Islet of Langerhans (tissue), 1 donor: ENCODE data around the gene CCDC102B.
"Not testable (repeated sequence)": the region's sequence is repeated elsewhere in the genome, so short reads cannot be mapped to it uniquely, and the experiment has no call there.

Experiments used
- FAIRE-seq: peaks from one replicate; lab custom pipeline; 2011; peaks lifted over from hg19 to GRCh38; lab: Jason Lieb, UNC

The CCDC102B gene

GRCh38 chr18:68830256-68831045, 32.6 kb downstream of the CCDC102B start:
- FAIRE-seq: no peak

GRCh38 chr18:68833756-68834155, 35.9 kb downstream of the CCDC102B start:
- FAIRE-seq: no peak

GRCh38 chr18:68837665-68838451, 40.0 kb downstream of the CCDC102B start:
- no peak for FAIRE-seq

- FAIRE-seq: no peak
These were observed 41.8 kb downstream of the CCDC102B start for GRCh38 chr18:68839701-68840100.

- FAIRE-seq: no peak
These were observed 42.8 kb downstream of the CCDC102B start for GRCh38 chr18:68840554-68841263.

GRCh38 chr18:68841301-68841700, 43.4 kb downstream of the CCDC102B start:
- no peak for FAIRE-seq

GRCh38 chr18:68842951-68843350, 45.1 kb downstream of the CCDC102B start:
- no peak for FAIRE-seq

- FAIRE-seq: peak; percentile 79
These were observed 45.7 kb downstream of the CCDC102B start for GRCh38 chr18:68843473-68844089.

GRCh38 chr18:68847219-68847837, 49.4 kb downstream of the CCDC102B start:
- peak; percentile 93 for FAIRE-seq

GRCh38 chr18:68848242-68848641, 50.4 kb downstream of the CCDC102B start:
- FAIRE-seq: no peak

GRCh38 chr18:68854786-68855391, 57.0 kb downstream of the CCDC102B start:
- FAIRE-seq: no peak

- no peak for FAIRE-seq
These were observed 57.6 kb downstream of the CCDC102B start for GRCh38 chr18:68855491-68855890.

- FAIRE-seq: peak; percentile 13
These were observed 63.5 kb downstream of the CCDC102B start for GRCh38 chr18:68861365-68861764.

- no peak for FAIRE-seq
These were observed 67.1 kb downstream of the CCDC102B start for GRCh38 chr18:68865021-68865420.

GRCh38 chr18:68865503-68865902, 67.6 kb downstream of the CCDC102B start:
- FAIRE-seq: no peak

- FAIRE-seq: no peak
These were observed 75.1 kb downstream of the CCDC102B start for GRCh38 chr18:68873003-68873402.

- FAIRE-seq: no peak
These were observed 76.5 kb downstream of the CCDC102B start for GRCh38 chr18:68874361-68874760.

- not testable (repeated sequence) for FAIRE-seq
These were observed 82.1 kb downstream of the CCDC102B start for GRCh38 chr18:68879947-68880346.

GRCh38 chr18:68887410-68887809, 89.5 kb downstream of the CCDC102B start:
- FAIRE-seq: no peak

- no peak for FAIRE-seq
These were observed 95.5 kb downstream of the CCDC102B start for GRCh38 chr18:68893354-68893753.

- FAIRE-seq: no peak
These were observed 99.4 kb downstream of the CCDC102B start for GRCh38 chr18:68897286-68897685.
